KMS-11 (cell line): ENCODE measurements around the gene FAM149B1.

Experiments
- H2AFZ ChIP-seq: fragments of 200-600 bp; sonication (generic); 2 replicates; pipeline ENCODE4 v1.6.1; 2016; ENCODE audit warnings: antibody characterized with exemption, mixed run types, low read depth
- H3K27ac ChIP-seq: fragments of 200-600 bp; sonication (generic); 2 replicates; pipeline ENCODE4 v1.6.1; 2016; ENCODE audit warnings: mild to moderate bottlenecking, mixed run types
- H3K27me3 ChIP-seq: fragments of 200-600 bp; sonication (generic); 2 replicates; pipeline ENCODE4 v1.6.1; 2017; ENCODE audit warnings: mild to moderate bottlenecking, low read depth, mixed run types, moderate library complexity; ENCODE audit not compliant: insufficient read depth
- H3K36me3 ChIP-seq: fragments of 200-600 bp; sonication (generic); 2 replicates; pipeline ENCODE4 v1.6.1; 2017; ENCODE audit warnings: mild to moderate bottlenecking, mixed run types; ENCODE audit not compliant: insufficient read depth
- H3K4me1 ChIP-seq: fragments of 200-600 bp; sonication (generic); 2 replicates; pipeline ENCODE4 v1.6.1; 2016; ENCODE audit warnings: mild to moderate bottlenecking, low read depth, mixed run types; ENCODE audit not compliant: poor library complexity, severe bottlenecking
- H3K4me2 ChIP-seq: fragments of 200-600 bp; sonication (generic); 2 replicates; pipeline ENCODE4 v1.7.0; 2016; ENCODE audit warnings: mild to moderate bottlenecking, mixed run types
- H3K4me3 ChIP-seq: fragments of 200-600 bp; sonication (generic); IDR thresholded peaks from 2 replicates; pipeline ENCODE4 v1.6.1; 2017; ENCODE audit warnings: low read depth, low read length, mixed read lengths; ENCODE audit not compliant: insufficient read depth
- H3K79me2 ChIP-seq: fragments of 200-600 bp; sonication (generic); 2 replicates; pipeline ENCODE4 v1.6.1; 2016; ENCODE audit warnings: low read depth, mixed run types; ENCODE audit not compliant: insufficient read depth
- H3K9ac ChIP-seq: fragments of 200-600 bp; sonication (generic); 2 replicates; pipeline ENCODE4 v1.6.1; 2016; ENCODE audit warnings: mild to moderate bottlenecking, mixed run types
- H4K20me1 ChIP-seq: fragments of 200-600 bp; sonication (generic); 2 replicates; pipeline ENCODE4 v1.6.1; 2016; ENCODE audit warnings: mild to moderate bottlenecking, mixed run types; ENCODE audit not compliant: insufficient read depth
- CTCF ChIP-seq: fragments of 200-600 bp; sonication (generic); conservative IDR thresholded peaks from 2 replicates; pipeline ENCODE4 v1.6.1; 2017; ENCODE audit warnings: low read depth, mild to moderate bottlenecking, antibody characterized with exemption, low read length, moderate library complexity, mixed read lengths

Gene FAM149B1

DNA sequence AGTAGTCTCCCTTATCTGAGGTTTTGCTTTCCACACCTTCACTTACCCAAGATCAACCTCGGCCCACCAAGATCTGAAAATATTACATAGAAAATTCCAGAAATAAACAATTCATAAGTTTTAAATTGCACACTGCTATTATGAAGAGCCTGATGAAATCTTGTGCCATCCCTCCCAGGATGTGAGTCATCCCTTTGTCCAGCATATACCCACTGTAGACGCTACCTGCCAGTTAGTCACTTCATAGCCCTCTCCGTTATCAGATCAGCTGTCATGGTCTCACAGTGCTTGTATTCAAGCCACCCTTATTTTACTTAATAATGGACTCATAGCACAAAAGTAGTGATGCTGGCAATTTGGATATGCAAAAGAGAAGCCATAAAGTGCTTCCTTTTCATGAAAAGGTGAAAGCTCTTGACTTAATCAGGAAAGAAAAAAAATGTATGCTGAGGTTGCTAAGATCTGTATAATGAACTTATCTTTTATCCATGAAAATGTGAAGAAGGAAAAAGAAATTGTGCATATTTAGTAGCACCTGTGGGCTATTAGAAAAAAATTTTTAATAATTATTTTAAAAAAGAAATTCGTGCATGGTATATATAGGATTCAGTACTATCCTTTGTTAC is 94.3 kb downstream of the FAM149B1 start:
- Histone ChIP-seq H3K27ac (no peak overlapping the region), H3K4me2 (no peak overlapping the region), H3K4me1 (no peaks in the 10 kb centered on the region), H2AFZ (no peak overlapping the region), H3K9ac (no peak overlapping the region), H3K27me3 (no peaks in the 10 kb centered on the region), H3K79me2 (no peaks in the 10 kb centered on the region), H3K4me3 (no peak overlapping the region), H3K36me3 (no peaks in the 10 kb centered on the region), H4K20me1 (no peaks in the 10 kb centered on the region)
- no peak for TF ChIP-seq CTCF

DNA sequence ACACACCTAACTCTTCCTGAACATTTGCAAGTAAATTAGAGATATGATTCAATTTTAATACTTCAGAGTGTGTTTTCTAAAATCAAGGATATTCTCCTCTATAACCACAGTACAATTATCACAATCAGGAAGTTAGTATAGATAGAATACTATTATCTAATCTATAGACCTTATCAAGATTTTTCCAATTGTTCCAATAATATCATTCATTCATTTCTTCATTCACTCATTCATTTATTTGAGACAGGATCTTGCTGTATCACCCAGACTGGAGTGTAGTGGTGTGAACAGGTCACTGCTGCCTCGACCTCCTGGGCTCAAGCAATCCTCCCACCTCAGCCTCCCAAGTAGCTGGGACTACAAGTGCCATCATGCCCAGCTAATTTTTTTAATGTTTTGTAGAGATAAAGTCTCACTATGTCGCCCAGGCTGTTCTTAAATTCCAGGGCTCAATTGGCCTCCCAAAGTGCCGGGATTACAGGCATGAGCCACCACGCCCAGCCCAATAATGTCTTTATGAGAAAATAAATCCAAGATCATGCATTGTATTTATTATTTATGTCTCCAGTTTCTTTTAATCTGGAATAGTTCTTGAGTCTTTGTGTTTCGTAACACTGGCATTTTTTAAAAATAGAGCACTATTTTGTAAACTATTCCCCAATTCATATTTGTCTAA is 95.1 kb downstream of the FAM149B1 start:
- Histone ChIP-seq H2AFZ (no peak overlapping the region), H3K4me1 (no peaks in the 10 kb centered on the region), H3K79me2 (no peaks in the 10 kb centered on the region), H3K27ac (no peak overlapping the region), H4K20me1 (no peaks in the 10 kb centered on the region), H3K9ac (no peak overlapping the region), H3K4me3 (no peak overlapping the region), H3K4me2 (no peak overlapping the region), H3K27me3 (no peaks in the 10 kb centered on the region), H3K36me3 (no peaks in the 10 kb centered on the region)
- TF ChIP-seq CTCF, result no peak

DNA sequence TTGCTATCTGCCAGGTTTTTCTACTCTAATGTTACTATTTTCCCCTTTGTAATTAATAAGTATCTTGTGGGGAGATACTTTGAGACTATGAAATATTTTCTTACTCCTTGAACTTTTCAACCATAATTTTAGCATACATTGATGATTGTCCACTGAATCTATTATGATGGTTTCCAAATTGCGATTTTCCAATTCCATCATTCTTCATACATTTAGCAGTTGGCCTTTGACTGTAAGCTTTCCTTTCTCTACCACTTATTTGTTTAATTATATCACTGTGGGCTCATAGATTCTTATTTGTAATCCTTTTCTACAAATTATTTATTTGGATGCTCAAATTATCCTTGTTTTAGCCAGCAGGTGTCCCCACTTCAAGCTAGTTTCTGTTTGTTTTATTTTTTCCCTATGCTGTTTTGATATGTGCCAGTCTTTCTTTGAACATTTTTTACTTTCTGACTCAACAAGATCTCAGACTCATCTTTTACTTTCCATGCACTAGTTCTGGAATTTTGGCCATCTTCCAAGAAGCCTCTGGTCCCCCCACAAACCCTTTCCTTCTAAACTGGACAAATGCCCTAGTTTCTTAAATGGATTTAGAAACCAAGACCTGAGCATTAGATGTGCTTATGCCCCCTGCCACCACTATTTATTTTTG is 95.9 kb downstream of the FAM149B1 start:
- Histone ChIP-seq H3K4me2 (no peak overlapping the region), H3K9ac (no peak overlapping the region), H4K20me1 (no peaks in the 10 kb centered on the region), H3K4me1 (no peaks in the 10 kb centered on the region), H3K4me3 (no peak overlapping the region), H3K79me2 (no peaks in the 10 kb centered on the region), H3K27me3 (no peaks in the 10 kb centered on the region), H3K36me3 (no peaks in the 10 kb centered on the region), H3K27ac (no peak overlapping the region), H2AFZ (no peak overlapping the region)
- TF ChIP-seq CTCF, result peak; percentile 73

DNA sequence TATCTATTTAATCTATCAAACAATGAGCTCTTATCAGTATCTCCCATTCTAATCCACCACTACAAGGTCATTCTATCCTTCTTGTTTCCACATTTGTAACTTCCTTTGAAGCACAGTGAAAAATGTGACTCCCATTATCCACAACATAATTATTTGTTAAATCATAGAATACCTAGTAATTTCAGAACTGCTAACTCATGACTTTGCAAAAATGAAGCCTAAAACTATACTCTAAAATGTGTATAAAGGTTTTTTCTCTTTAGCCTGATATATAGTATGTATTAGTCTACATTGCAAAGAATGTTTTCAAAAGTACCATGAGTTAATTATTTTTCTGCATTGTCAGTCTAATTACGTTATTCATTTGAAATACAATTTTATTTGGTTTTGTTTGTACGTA is 96.5 kb downstream of the FAM149B1 start:
- Histone ChIP-seq H3K4me2 (no peak overlapping the region), H4K20me1 (no peaks in the 10 kb centered on the region), H3K9ac (no peak overlapping the region), H3K79me2 (no peaks in the 10 kb centered on the region), H2AFZ (no peak overlapping the region), H3K4me1 (no peaks in the 10 kb centered on the region), H3K27ac (no peak overlapping the region), H3K4me3 (no peak overlapping the region), H3K27me3 (no peaks in the 10 kb centered on the region), H3K36me3 (no peaks in the 10 kb centered on the region)
- no peak for TF ChIP-seq CTCF
